HEK293 (cell line): ENCODE measurements around the gene OTOS.

Source experiments
- GFI1B ChIP-seq: fragments of 450-650 bp; formaldehyde crosslinking; IDR thresholded peaks from 2 replicates; pipeline ENCODE4 v1.5.1; 2016; ENCODE audit warnings: missing biosample characterization, missing genetic modification characterization
- TRIM28 ChIP-seq: IDR thresholded peaks from 2 replicates; pipeline ENCODE4 v1.6.1; 2011; ENCODE audit warnings: low read length, control low read depth, borderline replicate concordance
- TF ChIP-seq, protein P1 (sequence below): sonication (generic); formaldehyde crosslinking; IDR thresholded peaks from 2 replicates; pipeline ENCODE4 v1.8.1; 2022; ENCODE audit warnings: mild to moderate bottlenecking, moderate library complexity, missing genetic modification reagents
- TF ChIP-seq, protein P2 (sequence below): fragments of 450-650 bp; formaldehyde crosslinking; optimal IDR thresholded peaks from 2 replicates; pipeline ENCODE3; 2016; ENCODE audit warnings: missing biosample characterization, mild to moderate bottlenecking, missing genetic modification characterization

DNA sequence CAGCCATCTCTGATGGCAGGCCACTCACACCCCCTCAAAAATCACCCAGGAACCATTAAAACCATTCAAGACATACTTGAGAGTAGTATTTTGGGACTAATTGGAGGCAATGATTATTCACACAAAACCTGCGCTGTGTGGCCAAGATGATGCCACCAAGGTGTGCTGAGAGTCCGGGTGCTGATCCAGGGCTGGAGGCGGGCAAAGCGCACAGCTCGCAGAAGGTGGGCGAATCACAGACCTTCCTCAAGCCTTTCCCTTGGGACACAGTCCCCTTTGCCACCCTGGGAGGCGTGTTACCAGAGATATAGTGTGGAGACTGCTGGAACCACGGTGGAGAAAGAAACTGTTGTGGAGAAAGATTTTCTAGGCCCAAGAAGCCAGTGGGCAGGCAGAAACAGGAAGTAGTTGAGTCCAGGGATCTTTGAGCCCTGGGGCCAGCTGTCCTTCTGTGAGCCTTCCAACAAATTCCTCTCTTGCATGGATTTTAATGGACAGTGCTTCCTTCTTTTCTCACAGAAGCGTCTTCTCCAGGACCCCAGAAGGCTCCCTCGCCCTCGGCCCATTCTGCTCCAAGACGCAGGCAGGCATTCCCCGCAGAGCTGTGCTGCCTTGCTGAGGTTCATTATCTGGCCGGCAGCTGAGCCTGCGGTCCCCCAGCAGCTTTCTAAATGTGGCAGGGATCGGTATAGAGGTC is 12.4 kb downstream of the OTOS start:
- TF ChIP-seq, protein P1, sequence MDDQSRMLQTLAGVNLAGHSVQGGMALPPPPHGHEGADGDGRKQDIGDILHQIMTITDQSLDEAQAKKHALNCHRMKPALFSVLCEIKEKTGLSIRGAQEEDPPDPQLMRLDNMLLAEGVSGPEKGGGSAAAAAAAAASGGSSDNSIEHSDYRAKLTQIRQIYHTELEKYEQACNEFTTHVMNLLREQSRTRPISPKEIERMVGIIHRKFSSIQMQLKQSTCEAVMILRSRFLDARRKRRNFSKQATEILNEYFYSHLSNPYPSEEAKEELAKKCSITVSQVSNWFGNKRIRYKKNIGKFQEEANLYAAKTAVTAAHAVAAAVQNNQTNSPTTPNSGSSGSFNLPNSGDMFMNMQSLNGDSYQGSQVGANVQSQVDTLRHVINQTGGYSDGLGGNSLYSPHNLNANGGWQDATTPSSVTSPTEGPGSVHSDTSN (CRISPR knock-in tag), result no peak
- no peak for TF ChIP-seq GFI1B (tag by site-specific recombination)
- TF ChIP-seq TRIM28, result no peak
- TF ChIP-seq, protein P2, sequence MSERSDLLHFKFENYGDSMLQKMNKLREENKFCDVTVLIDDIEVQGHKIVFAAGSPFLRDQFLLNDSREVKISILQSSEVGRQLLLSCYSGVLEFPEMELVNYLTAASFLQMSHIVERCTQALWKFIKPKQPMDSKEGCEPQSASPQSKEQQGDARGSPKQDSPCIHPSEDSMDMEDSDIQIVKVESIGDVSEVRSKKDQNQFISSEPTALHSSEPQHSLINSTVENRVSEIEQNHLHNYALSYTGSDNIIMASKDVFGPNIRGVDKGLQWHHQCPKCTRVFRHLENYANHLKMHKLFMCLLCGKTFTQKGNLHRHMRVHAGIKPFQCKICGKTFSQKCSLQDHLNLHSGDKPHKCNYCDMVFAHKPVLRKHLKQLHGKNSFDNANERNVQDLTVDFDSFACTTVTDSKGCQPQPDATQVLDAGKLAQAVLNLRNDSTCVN (tag by site-specific recombination), result no peak
